Fibroblast of skin of abdomen (primary cell): Measurements from ENCODE around the gene RASIP1.
"Not testable (repeated sequence)": the region's sequence is repeated elsewhere in the genome, so short reads cannot be mapped to it uniquely, and the experiment has no call there.

ENCODE experiments used
- DNase-seq: peaks from one replicate; pipeline ENCODE4 v3.0.0-alpha.2; 2013

Gene RASIP1

DNA sequence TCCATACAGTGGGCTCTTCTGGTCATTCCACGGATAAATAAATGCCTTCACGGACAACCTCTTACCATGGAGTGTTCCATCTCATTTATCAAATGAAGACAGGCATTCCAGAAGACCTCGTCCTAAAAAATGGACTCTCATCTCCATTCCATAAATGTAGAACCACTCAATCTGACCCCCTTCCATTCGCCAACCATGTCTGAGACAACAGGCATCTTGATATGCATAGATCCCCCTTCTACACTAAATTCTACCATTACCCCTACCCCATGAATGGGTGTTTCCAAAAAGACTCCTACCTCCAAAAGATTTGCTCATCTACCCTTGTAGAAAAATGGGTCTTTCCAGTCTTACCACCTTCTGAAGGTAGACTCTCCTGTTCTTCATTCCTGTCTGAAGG is 9.0 kb downstream of the RASIP1 start:
- DNase-seq = no peak

DNA sequence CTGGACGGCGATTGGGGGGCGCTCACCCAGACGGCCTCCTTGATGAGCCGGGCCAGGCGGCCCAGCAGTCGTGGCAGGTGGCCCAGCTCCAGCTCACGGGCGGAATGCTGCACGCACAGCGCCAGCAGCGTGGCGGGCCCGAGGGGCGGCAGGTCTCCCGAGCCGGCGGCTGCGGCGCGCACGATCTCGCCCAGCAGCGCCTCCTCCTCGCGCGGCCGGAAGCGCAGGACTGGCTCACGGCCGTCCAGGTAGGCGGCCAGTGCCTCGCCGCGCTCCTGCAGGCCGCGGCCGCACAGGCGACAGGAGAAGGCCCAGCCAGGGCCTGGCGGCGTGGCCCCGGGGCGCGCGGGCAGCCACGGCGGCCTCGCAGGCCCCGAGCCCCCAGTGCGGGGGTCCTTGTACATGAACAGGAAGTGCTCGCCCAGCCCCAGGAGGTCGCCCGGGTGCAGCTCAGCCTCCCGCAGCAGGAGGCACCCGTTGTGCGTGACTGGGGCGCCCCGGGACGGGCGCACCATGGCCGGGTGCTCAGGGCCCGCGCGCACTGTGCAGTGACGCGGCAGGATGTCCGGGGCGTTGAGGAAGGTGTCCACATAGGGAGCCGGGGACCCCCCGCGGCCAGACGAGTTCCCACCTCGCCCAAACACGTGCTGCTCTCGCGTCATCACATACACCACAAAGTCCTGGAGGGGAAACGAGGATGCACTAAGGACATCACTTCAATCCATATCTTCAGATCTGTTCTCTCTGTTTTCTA is 11.3 kb downstream of the RASIP1 start:
- no peak for DNase-seq

DNA sequence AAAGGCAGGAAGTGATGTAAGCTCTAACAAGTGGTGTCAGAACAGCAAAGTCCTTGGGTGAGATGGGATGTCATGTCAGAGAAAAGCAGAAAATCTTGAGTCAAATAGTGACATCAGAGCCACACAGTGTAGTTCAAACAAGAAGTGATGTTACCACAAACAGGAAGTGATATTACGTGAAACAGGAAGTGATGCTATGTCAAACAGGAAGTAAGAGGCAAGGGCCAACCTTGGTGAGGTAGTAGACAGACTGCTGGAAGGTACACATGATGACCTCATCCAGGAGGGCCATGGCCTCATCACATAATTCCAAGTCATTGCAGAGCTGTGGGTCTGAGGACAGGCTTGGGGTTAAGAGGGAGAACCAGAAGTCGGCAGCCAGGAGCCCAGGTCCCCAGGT is 13.9 kb downstream of the RASIP1 start:
- DNase-seq = no peak

DNA sequence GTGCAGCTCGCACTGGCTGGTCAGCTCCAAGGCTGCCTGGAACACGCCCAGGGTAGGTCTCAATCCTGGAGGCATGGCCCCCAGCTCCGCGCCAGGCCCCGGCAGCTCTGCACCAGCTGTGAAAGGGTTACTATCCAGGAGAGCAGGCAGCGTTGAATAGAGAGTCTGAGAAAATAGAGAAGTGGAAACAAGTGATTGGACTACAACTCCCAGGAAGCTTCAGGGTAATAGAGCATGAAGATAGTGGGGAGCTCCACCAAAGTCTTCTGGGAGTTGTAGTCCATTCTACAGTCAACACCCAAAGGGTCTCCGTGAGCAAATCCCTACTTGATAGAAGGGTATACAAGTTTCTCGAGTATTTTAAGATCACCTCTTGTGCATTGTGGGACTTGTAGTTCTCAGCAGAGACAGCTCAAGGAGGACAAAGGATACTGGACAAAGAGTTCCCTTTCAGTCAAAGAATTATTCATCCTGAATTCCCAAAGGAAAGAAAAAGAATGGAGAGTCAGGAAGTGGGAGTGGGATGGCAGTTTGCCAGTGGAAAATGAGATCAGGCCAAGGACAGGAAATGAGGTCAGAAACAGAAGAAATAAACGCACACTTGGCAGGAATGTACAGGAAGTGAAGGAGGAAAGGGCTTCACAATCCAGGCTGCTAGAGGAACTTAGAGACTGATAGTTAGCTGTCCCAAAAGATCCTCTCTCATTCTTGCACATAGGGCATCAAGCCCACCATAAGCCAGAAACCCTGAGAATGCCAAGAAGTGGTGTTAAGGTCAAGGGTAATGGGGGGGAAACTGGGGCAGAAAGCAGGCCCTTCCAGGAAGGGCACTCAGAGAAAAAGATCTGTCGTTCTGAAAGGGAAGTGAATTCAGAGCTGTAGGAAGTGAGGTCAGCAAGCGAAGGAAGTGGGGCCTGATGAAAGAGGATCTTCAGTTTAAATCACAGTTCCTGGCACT is 15.3 kb downstream of the RASIP1 start:
- peak; percentile 91 for DNase-seq

DNA sequence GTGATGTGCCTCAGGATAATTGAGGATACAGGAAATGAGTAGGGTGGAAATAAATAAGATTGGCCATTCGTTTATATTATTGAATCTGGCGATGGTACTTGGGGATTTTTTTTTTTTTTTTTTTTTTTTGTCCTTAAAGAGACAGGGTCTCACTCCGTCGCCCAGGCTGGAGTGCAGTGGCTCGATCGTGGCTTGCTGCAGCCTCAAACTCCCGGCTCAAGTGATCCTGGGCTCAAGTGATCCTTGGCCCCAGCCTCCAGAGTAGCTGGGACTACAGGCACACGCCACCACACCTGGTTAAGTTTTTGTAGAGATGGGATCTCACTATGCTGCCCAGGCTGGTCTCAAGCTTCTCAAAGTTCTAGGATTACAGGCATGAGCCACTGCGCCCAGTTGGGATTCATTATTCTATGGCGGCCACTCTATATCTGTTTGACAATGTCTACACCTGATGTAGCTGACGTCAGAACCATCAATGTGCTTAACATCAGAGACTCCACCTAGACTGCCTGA is 18.2 kb downstream of the RASIP1 start:
- DNase-seq = no peak

DNA sequence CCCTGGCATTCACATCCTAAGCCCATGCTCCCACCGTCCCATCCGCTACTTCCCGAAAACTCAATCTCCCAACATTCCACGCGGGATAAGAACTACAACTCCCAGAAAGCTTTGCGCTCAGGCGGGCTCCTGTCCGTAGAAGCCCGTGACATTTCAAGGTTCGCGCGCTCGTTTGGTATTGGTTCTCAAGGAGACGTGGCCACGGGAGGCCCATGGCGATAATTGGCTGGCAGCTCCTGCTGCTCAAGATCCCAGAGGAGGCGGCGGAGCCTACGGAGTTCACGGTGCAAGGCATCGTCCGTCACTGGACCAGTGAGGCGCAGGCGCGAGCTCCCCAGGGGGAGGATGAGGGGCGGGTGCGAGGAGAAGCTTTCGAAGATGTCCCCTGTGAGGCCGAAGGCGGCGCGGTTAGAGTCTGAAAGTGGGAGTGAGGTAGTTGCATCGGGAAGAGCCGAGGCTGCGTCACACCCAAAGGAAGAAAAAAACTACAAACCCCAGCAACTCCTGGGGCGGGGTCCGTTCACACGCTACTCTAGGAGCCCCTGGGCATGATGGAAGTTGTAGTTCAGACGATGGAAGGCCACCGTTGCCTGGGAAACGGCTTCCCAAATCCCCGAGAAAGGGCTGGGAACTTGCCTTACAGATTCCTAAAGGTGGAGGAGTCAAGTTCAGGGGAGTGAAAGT is 19.7 kb downstream of the RASIP1 start:
- peak; percentile 99 for DNase-seq

DNA sequence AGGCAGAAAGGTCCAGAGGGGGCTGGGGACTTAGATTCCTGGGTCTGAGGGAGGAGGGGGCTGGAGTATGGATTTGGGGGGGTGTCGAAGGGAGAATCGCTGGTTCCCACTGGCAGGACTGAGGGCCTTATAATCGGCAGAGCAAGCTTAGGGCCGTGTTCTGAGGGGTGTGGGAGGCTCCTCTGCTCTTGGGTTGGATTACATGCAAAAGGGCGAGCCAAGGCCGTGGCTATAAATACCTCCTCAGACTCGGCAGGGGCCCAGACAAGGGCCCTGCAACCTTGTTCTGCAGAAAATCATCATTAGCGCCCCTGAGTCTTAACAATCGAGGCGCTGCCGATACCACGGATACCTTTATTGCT is 20.2 kb downstream of the RASIP1 start:
- no peak for DNase-seq

DNA sequence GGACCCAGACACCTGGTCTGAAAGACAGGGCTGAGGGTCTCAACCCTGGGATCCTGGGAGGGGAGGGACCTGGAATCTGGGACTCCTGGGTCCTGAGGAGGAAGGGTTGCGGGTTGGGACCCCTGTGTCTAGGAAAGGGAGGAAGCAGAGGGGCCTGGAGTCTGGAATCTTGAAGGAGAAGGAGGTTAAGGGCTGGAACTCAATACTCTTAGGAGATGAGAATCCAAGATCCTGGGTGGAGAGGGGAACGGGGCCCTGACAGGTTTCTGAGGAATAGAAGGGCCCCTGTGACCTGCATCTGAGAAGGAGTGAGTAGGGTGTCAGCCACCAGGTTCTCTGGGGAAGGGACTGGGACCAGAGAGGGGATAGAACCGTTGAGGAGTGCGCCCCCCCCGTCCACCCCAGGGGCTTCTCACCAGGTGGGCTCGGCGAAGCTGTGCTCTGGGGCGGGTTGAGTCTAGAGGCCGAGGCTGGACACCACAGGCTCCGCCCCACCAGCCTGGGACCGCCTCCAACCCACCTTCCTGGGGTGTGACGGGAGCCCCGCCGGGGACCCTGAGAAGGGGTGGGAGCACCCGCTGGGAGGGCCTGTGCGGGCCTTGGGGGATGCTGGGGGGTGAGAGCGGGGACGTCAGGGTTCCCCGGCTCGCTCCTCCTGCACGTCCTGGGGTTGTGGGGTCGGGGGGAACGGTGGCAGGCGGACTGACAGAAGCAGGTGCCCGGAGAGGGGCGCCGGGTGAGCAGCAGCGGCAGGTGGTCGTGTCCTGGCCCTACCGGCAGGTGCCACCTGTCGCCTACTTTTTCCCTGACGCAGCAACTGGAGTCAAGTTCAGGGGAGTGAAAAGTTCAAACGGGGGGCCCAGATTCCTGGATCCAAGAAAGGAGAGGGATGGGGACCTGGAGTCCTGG is 20.9 kb downstream of the RASIP1 start, which contains the start of gene MAMSTR:
Gene MAMSTR, minus strand, starts transcription at position 463 of the 909 bp plus-strand sequence. CDS start 694 bp downstream, outside the sequence.
- DNase-seq = no peak

DNA sequence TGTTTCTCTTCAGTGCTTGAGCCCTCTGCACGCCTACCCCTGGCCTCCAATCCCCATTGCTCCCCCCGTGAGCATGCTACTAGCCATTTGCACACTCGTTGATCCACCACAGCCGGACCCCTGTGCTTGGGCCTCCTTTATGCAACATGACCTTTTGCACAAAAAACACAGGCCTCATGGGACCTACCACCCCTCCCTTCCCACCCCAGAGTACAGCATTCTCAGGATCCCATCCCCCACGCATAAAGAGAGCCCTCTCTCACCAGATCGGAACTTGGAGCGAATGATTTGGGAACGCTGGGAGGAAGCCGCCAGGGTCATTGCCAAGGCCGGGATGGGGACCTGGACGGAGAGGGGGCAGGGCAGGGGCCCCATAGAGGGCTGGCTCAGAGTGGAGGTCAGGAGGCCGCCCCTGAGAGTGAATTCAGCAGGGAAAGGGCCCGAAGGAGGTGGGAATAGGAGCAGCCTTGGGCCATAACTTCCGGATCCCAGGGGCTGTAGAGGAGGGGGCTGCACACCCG is 21.6 kb downstream of the RASIP1 start:
- no peak for DNase-seq

DNA sequence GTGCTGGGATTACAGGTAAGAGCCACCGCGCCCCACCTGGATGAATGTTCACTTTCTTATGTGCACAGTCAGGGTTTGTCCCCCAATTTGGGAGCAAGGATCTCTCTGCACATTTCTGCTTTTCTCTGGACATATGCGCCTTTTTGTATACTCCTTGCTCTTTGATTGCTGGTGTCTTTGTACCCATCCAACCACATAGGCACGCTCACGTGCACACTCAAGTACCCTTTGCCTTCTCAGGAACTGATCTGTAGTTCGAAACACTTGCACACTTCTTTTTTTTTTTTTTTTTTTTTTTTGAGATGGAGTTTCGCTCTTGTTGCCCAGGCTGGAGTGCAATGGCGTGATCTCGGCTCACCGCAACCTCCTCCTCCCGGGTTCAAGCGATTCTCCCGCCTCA is 22.3 kb downstream of the RASIP1 start:
- not testable (repeated sequence) for DNase-seq

DNA sequence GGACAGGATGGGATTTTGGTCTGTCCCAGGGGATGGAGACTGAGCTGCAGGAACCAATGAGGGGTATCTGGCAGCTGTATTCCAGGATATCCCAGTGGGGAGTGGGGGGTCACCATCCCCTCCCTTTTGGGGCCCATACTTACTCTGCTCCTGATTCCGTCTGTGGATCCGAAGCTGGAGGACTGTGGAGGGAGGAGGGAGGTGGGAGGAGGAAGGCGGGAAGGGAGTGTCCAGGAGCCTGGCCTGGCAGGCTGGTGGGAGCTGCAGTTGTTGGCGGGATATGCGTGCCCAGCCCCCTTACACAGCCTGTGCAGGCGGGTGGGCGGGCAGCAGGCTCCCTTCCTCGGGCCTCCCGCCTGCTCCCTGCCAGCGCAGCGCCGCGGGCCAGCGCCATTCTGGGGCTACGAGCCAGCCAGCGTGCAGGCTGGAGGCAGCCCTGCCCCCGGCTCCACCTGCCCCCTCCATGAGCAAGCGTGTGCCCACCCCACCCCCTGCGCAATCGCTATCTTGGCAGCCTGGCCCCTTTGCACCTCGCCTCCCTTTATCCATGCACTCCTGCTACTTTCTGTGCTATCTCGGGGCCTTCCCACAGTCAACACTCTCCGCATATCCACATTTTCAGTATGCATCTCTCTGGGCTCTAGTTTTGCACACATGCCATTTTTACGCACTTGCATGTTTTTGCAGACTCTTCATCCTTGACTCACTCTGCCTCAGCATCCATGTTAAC is 23.7 kb downstream of the RASIP1 start:
- DNase-seq = peak; percentile 63

DNA sequence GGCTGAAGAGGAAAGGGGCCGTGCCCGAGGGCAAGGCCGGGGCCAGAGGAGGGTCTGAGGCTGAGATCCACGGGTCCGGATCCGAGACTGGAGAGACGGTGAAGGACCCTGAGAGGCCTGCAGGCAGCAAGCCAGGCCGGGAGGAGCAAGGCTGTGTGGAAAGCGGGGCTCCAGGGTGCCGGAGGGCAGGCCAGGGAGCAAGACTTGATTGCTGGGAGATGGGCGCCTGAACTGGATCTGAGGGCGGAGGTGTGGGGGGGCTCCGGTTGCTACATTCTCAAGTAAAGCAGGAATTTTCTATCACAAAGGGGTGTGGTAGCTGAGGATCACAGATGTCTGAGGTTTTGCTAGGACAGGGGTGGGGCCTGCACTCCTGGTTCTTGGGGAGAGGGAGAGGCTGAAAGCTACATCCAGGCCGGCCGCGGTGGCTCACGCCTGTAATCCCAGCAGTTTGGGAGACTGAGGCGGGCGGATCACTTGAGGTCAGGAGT is 24.7 kb downstream of the RASIP1 start:
- DNase-seq = peak; percentile 45

DNA sequence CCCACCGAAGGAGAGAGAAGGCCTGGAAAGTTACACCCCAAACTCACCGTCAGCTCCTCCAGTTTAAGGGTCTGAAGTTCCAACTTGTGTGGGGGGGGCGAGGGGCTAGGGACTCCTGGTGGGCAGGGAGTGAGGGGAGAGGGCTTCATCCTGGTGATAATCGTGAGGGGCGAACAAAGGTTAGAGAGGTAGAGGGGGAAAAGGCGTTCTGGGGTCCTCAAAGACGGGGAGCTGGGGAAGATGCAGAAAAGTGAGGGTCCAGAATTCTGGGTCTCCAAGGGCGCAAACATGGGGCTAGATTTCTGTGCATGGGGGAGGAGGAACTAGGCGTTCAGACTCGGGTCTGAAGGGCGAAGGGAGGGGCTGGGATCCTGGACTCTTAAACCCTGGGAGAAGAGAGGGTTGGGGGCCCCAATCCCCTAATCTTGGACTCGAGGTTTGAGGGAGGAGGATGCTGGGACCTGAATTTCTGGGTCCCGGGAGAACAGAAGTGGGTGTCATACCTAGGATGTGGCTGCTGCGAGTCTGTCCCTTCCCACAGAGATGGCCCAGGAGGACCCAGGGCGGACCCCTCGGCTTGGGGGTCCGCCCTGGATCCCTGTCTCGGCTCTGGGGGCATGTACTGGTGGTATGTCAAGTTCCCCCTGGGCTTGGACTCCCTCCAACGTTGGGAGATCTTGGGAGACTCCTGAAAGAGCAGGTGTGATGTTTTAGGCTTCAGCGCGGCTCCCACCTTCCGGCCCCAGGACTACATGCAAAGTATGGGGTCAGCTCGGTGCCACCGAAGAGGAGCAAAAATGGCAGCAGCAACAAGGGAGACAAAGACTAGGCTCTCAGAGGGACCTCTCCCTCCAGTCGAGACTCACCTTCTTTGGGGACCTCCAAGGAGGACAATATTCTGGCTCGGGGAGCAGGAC is 25.4 kb downstream of the RASIP1 start:
- DNase-seq = no peak

DNA sequence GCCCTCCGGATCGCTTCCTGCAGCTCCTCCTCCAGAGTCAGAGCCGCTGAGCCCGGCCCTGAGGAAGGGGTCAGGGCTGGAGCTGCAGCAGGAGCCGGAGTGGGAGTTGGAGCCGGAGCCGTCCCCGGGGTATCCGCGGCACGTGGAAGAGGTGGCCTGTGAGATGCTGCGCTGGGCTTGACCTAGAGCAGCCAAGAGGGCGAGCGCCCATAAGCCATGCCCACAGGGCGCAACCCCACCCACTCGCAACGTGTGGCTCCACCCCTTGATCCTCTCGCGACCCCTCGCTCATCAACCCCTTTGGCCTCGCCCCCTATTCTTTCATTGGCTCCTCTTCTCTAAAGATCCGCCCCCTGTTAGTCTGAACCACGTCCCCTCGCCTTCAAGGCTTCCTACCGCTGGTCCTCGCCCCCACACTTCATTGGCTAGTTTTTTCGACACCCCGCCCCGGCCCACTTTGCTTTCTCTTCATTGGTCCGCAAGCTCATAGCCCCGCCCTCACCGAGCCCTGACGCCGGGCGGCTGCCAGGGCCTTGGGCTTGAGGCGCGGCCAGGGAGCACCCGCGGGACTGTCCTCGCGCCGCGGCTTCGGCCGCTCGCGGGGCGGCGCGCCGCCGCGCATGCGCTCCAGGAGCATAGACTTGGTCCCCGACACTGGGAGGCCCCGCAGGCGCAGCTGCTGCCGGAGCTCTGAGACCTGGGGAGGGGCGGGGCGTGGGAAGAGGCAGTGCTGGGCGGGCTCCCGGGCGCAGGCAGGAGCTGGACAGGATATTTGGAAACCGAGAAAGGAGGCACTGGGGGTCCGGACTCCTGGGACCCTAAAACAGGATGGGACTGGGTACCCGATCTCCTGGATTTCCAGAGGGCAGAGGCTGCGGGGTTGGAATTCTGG is 26.3 kb downstream of the RASIP1 start:
- DNase-seq = peak; percentile 100

DNA sequence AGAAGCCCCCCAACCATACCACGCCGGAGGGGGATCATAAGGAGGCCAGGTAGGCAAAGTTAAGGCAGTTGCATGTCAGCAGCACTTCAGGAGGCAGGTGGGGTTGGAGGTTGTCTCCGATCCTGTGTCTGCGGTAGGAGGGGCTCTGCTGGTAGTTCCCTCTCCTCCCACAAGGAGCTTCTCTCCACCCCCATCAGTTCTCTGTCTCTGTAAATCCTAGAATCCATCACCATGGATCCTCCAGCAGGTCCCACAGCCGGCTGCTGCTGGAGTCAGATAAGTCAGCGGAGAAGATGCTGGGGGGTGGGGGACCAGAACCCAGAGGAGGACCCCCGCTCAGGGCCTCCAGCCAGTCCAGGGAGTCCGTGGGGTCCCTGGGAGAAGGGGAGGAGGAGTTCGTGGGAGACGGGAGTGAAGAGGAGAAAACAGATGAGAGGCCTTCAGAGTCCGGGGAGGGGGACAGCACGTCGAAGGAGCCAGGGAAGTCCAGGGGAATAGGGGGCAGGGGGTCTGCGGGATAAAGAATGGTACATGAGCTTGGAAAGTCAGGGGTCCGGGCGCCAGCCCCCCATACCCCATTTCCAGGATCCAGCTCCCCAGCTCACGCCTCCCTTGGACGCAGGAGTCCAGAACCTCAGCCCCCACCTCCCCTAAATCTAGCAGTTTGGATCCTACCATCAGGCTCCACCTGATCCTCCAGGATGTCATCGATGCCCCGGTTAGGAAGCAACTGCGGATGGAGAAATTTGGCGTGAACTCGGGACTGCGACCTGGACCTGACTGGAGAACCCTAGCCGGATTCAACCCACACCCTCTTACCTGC is 27.2 kb downstream of the RASIP1 start:
- DNase-seq = no peak

DNA sequence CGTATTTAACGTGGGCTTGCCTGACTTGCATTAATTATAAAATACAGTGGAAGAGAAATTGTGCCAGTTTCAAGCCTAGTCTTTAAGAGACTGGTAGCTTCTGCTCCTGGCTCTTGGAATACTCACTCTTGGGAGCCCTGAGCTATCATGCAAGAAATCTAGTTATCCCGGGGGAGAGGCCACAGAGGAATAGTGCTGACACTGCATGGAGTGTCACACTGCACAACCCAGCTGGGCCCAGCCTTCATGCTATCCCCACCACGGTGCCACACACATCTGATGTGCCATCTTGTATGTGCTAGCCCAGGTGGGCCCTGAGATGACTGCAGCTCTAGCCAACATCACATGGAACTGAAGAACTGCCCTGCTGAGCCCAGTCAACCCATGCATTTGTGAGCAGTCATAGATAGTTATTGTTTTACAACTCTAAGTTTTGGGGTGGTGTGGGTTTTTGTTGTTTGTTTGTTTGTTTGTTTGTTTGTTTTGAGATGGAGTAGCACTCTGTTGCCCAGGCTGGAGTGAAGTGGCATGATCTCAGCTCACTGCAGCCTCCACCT is 29.2 kb downstream of the RASIP1 start:
- DNase-seq = no peak

DNA sequence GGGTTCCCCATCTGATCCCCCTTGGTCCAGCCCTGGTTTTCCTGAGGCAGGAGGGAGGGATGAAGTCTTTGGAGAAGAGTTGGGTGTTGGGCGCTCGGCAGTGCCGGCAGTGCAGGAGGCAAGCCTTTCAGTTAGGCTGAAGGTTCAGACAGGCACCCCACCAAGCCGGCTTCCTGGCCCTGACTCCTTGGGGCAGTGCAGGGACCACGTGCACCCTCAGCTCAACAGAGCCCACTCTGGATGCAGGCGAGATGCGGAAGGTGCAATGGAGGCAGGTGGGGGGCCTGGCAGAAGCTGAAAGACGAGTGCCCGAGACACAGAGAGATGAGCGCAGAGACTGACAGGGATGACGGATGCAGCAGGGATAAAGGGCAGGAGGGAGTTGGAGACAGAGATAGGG is 31.9 kb downstream of the RASIP1 start:
- no peak for DNase-seq
